ENCODE results near the gene TP53AIP1.

Gene TP53AIP1

GRCh38 chr11:128942817-128943427, at the start of gene TP53AIP1:
Gene TP53AIP1 (minus strand): TSS chr11:128942871. CDS start chr11:128937818, 5,053 bp downstream.
- Histone ChIP-seq H3K27me3 (ENCODE audit: control insufficient read depth in 2 of 2, insufficient read depth in 2 of 2, low read length in 2 of 2) (peaks cover 0 to 2% of the 10 kb centered on the region in 2 donors), H3K9me3 (ENCODE audit: control insufficient read depth in 2 of 2, low read length in 2 of 2) (no peaks in the 10 kb centered on the region), H3K27ac (ENCODE audit: low read depth in 2 of 2, low read length in 2 of 2) (no peak within 1 kb of the TSS), H3K4me1 (ENCODE audit: control insufficient read depth in 2 of 2, insufficient read depth in 2 of 2, low read length in 2 of 2) (no peaks in the 10 kb centered on the region), H3K4me3 (ENCODE audit: low read length in 2 of 2) (no peak within 1 kb of the TSS), H3K36me3 (ENCODE audit: control insufficient read depth in 2 of 2, insufficient read depth in 2 of 2, low read length in 2 of 2) (no peaks in the 10 kb centered on the region), H3K9ac (ENCODE audit: low read depth in 1 of 2, low read length in 2 of 2) (no peak within 1 kb of the TSS)

- H3K4me3 ChIP-seq (ENCODE audit: low read length in 2 of 2) = no peak overlapping the region
- no peaks in the 10 kb centered on the region for H3K4me1 ChIP-seq (ENCODE audit: control insufficient read depth in 2 of 2, insufficient read depth in 2 of 2, low read length in 2 of 2)
- peaks cover 18 to 19% of the 10 kb centered on the region in 2 donors for H3K36me3 ChIP-seq (ENCODE audit: control insufficient read depth in 2 of 2, insufficient read depth in 2 of 2, low read length in 2 of 2)
- no peaks in the 10 kb centered on the region for H3K27me3 ChIP-seq (ENCODE audit: control insufficient read depth in 2 of 2, insufficient read depth in 2 of 2, low read length in 2 of 2)
- H3K27ac ChIP-seq (ENCODE audit: low read depth in 2 of 2, low read length in 2 of 2) = no peak overlapping the region
- no peaks in the 10 kb centered on the region for H3K9me3 ChIP-seq (ENCODE audit: control insufficient read depth in 2 of 2, low read length in 2 of 2)
- H3K9ac ChIP-seq (ENCODE audit: low read depth in 1 of 2, low read length in 2 of 2) = no peak overlapping the region
These were observed 45.7 kb upstream of the TP53AIP1 start for GRCh38 chr11:128988242-128988970.

GRCh38 chr11:128985880-128986279, 43.2 kb upstream of the TP53AIP1 start:
- no peak overlapping the region for H3K4me3 ChIP-seq (ENCODE audit: low read length in 2 of 2)
- no peaks in the 10 kb centered on the region for H3K27me3 ChIP-seq (ENCODE audit: control insufficient read depth in 2 of 2, insufficient read depth in 2 of 2, low read length in 2 of 2)
- H3K36me3 ChIP-seq (ENCODE audit: control insufficient read depth in 2 of 2, insufficient read depth in 2 of 2, low read length in 2 of 2) = peaks cover 31 to 37% of the 10 kb centered on the region in 2 donors
- no peaks in the 10 kb centered on the region for H3K9me3 ChIP-seq (ENCODE audit: control insufficient read depth in 2 of 2, low read length in 2 of 2)
- no peak overlapping the region for H3K9ac ChIP-seq (ENCODE audit: low read depth in 1 of 2, low read length in 2 of 2)
- H3K4me1 ChIP-seq (ENCODE audit: control insufficient read depth in 2 of 2, insufficient read depth in 2 of 2, low read length in 2 of 2) = no peaks in the 10 kb centered on the region
- no peak overlapping the region for H3K27ac ChIP-seq (ENCODE audit: low read depth in 2 of 2, low read length in 2 of 2)

- H3K9ac ChIP-seq (ENCODE audit: low read depth in 1 of 2, low read length in 2 of 2) = no peak overlapping the region
- H3K27me3 ChIP-seq (ENCODE audit: control insufficient read depth in 2 of 2, insufficient read depth in 2 of 2, low read length in 2 of 2) = no peaks in the 10 kb centered on the region
- peaks cover 41 to 54% of the 10 kb centered on the region in 2 donors for H3K36me3 ChIP-seq (ENCODE audit: control insufficient read depth in 2 of 2, insufficient read depth in 2 of 2, low read length in 2 of 2)
- H3K4me1 ChIP-seq (ENCODE audit: control insufficient read depth in 2 of 2, insufficient read depth in 2 of 2, low read length in 2 of 2) = no peaks in the 10 kb centered on the region
- H3K4me3 ChIP-seq (ENCODE audit: low read length in 2 of 2) = no peak overlapping the region
- no peaks in the 10 kb centered on the region for H3K9me3 ChIP-seq (ENCODE audit: control insufficient read depth in 2 of 2, low read length in 2 of 2)
- H3K27ac ChIP-seq (ENCODE audit: low read depth in 2 of 2, low read length in 2 of 2) = no peak overlapping the region
These were observed 40.4 kb upstream of the TP53AIP1 start for GRCh38 chr11:128983023-128983422.

- Histone ChIP-seq H3K4me1 (ENCODE audit: control insufficient read depth in 2 of 2, insufficient read depth in 2 of 2, low read length in 2 of 2) (no peaks in the 10 kb centered on the region), H3K9me3 (ENCODE audit: control insufficient read depth in 2 of 2, low read length in 2 of 2) (no peaks in the 10 kb centered on the region), H3K36me3 (ENCODE audit: control insufficient read depth in 2 of 2, insufficient read depth in 2 of 2, low read length in 2 of 2) (peaks cover 41 to 62% of the 10 kb centered on the region in 2 donors), H3K27ac (ENCODE audit: low read depth in 2 of 2, low read length in 2 of 2) (no peak overlapping the region), H3K4me3 (ENCODE audit: low read length in 2 of 2) (no peak overlapping the region), H3K27me3 (ENCODE audit: control insufficient read depth in 2 of 2, insufficient read depth in 2 of 2, low read length in 2 of 2) (no peaks in the 10 kb centered on the region), H3K9ac (ENCODE audit: low read depth in 1 of 2, low read length in 2 of 2) (no peak overlapping the region)
These were observed 38.6 kb upstream of the TP53AIP1 start for GRCh38 chr11:128981254-128981653.

GRCh38 chr11:128970598-128971190, 28.0 kb upstream of the TP53AIP1 start:
- H3K4me1 ChIP-seq (ENCODE audit: control insufficient read depth in 2 of 2, insufficient read depth in 2 of 2, low read length in 2 of 2) = no peaks in the 10 kb centered on the region
- no peak overlapping the region for H3K4me3 ChIP-seq (ENCODE audit: low read length in 2 of 2)
- H3K36me3 ChIP-seq (ENCODE audit: control insufficient read depth in 2 of 2, insufficient read depth in 2 of 2, low read length in 2 of 2) = peaks cover 71 to 73% of the 10 kb centered on the region in 2 donors
- H3K27ac ChIP-seq (ENCODE audit: low read depth in 2 of 2, low read length in 2 of 2) = no peak overlapping the region
- H3K9ac ChIP-seq (ENCODE audit: low read depth in 1 of 2, low read length in 2 of 2) = no peak overlapping the region
- no peaks in the 10 kb centered on the region for H3K9me3 ChIP-seq (ENCODE audit: control insufficient read depth in 2 of 2, low read length in 2 of 2)
- no peaks in the 10 kb centered on the region for H3K27me3 ChIP-seq (ENCODE audit: control insufficient read depth in 2 of 2, insufficient read depth in 2 of 2, low read length in 2 of 2)

GRCh38 chr11:128968916-128969315, 26.2 kb upstream of the TP53AIP1 start:
- Histone ChIP-seq H3K36me3 (ENCODE audit: control insufficient read depth in 2 of 2, insufficient read depth in 2 of 2, low read length in 2 of 2) (peaks cover 65 to 69% of the 10 kb centered on the region in 2 donors), H3K9ac (ENCODE audit: low read depth in 1 of 2, low read length in 2 of 2) (no peak overlapping the region), H3K4me3 (ENCODE audit: low read length in 2 of 2) (no peak overlapping the region), H3K9me3 (ENCODE audit: control insufficient read depth in 2 of 2, low read length in 2 of 2) (no peaks in the 10 kb centered on the region), H3K27ac (ENCODE audit: low read depth in 2 of 2, low read length in 2 of 2) (no peak overlapping the region), H3K4me1 (ENCODE audit: control insufficient read depth in 2 of 2, insufficient read depth in 2 of 2, low read length in 2 of 2) (no peaks in the 10 kb centered on the region), H3K27me3 (ENCODE audit: control insufficient read depth in 2 of 2, insufficient read depth in 2 of 2, low read length in 2 of 2) (no peaks in the 10 kb centered on the region)

- H3K27ac ChIP-seq (ENCODE audit: low read depth in 2 of 2, low read length in 2 of 2) = no peak overlapping the region
- no peak overlapping the region for H3K9ac ChIP-seq (ENCODE audit: low read depth in 1 of 2, low read length in 2 of 2)
- H3K27me3 ChIP-seq (ENCODE audit: control insufficient read depth in 2 of 2, insufficient read depth in 2 of 2, low read length in 2 of 2) = no peaks in the 10 kb centered on the region
- H3K9me3 ChIP-seq (ENCODE audit: control insufficient read depth in 2 of 2, low read length in 2 of 2) = no peaks in the 10 kb centered on the region
- H3K4me1 ChIP-seq (ENCODE audit: control insufficient read depth in 2 of 2, insufficient read depth in 2 of 2, low read length in 2 of 2) = no peaks in the 10 kb centered on the region
- peaks cover 54 to 56% of the 10 kb centered on the region in 2 donors for H3K36me3 ChIP-seq (ENCODE audit: control insufficient read depth in 2 of 2, insufficient read depth in 2 of 2, low read length in 2 of 2)
- H3K4me3 ChIP-seq (ENCODE audit: low read length in 2 of 2) = no peak overlapping the region
These were observed 24.9 kb upstream of the TP53AIP1 start for GRCh38 chr11:128967578-128967977.

- no peak overlapping the region for H3K9ac ChIP-seq (ENCODE audit: low read depth in 1 of 2, low read length in 2 of 2)
- H3K36me3 ChIP-seq (ENCODE audit: control insufficient read depth in 2 of 2, insufficient read depth in 2 of 2, low read length in 2 of 2) = peaks cover 38 to 39% of the 10 kb centered on the region in 2 donors
- H3K4me1 ChIP-seq (ENCODE audit: control insufficient read depth in 2 of 2, insufficient read depth in 2 of 2, low read length in 2 of 2) = no peaks in the 10 kb centered on the region
- no peak overlapping the region for H3K27ac ChIP-seq (ENCODE audit: low read depth in 2 of 2, low read length in 2 of 2)
- H3K27me3 ChIP-seq (ENCODE audit: control insufficient read depth in 2 of 2, insufficient read depth in 2 of 2, low read length in 2 of 2) = no peaks in the 10 kb centered on the region
- no peak overlapping the region for H3K4me3 ChIP-seq (ENCODE audit: low read length in 2 of 2)
- no peaks in the 10 kb centered on the region for H3K9me3 ChIP-seq (ENCODE audit: control insufficient read depth in 2 of 2, low read length in 2 of 2)
These were observed 22.8 kb upstream of the TP53AIP1 start for GRCh38 chr11:128965485-128965884.

- H3K9ac ChIP-seq (ENCODE audit: low read depth in 1 of 2, low read length in 2 of 2) = no peak overlapping the region
These were observed 21.8 kb upstream of the TP53AIP1 start for GRCh38 chr11:128964463-128964930.

More at GRCh38 chr11:128964463-128964930, 21.8 kb upstream of the TP53AIP1 start:
- Histone ChIP-seq H3K9me3 (ENCODE audit: control insufficient read depth in 2 of 2, low read length in 2 of 2) (no peaks in the 10 kb centered on the region), H3K27me3 (ENCODE audit: control insufficient read depth in 2 of 2, insufficient read depth in 2 of 2, low read length in 2 of 2) (no peaks in the 10 kb centered on the region), H3K27ac (ENCODE audit: low read depth in 2 of 2, low read length in 2 of 2) (no peak overlapping the region), H3K4me3 (ENCODE audit: low read length in 2 of 2) (no peak overlapping the region), H3K36me3 (ENCODE audit: control insufficient read depth in 2 of 2, insufficient read depth in 2 of 2, low read length in 2 of 2) (peaks cover 34% of the 10 kb centered on the region in 2 donors), H3K4me1 (ENCODE audit: control insufficient read depth in 2 of 2, insufficient read depth in 2 of 2, low read length in 2 of 2) (no peaks in the 10 kb centered on the region)
